ENCODE measurements around the gene SARS1.

The SARS1 gene

DNA sequence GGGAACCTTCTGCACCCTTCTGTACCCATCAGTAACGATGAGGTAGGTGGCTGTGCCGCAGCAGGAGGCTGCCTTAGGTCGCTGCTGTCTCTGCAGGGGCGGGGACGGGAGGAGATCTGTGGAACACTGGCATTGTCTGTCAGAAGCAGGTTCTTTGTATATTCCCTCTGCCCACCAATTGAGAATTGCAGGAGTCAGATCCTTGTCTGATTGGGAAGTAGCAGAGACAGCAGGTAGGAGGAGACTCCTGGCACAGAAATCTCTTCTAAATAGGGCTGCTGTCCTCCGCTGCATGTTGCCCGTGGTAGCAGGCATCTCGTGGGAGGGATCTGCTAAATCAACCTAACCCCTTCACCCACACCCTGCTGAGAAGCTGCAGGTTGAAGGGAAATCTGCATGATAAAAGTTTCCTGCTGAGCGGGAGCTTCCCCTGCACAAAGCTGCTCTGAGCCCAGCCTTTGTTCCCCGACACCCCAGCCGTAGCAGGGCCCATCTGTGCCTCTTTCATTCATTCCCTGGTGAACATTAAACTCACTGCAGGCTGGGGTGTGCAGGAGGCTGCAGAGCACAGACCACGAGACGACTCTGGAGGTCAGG lies 15.9 kb downstream of the SARS1 start:
- DNase-seq = no peak

GRCh38 chr1:109231066-109231465 lies 17.3 kb downstream of the SARS1 start:
- no peak for DNase-seq

GRCh38 chr1:109235137-109235536 lies 21.4 kb downstream of the SARS1 start:
- no peak for DNase-seq

GRCh38 chr1:109237512-109237911 lies 23.8 kb downstream of the SARS1 start:
- DNase-seq = no peak

DNA sequence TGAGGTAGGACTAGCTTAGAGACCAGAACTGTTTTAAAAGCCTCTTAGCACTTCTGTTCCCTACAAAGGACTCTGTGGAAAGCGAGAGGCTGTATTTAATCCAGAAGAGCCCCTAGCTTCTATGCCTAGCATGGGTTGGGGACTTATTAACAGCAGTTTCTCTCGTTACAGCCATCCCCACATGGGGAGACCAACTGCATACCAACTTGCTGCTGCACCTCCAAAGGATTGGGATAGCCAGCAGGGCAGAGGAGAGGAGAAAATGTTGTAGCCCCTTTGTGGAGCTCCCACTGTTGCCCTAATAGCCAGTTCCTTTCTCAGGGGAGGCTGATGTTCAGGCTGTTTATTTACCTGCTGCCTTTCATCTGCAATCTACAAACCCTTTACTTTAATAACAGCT lies 24.7 kb downstream of the SARS1 start:
- no peak for DNase-seq

DNA sequence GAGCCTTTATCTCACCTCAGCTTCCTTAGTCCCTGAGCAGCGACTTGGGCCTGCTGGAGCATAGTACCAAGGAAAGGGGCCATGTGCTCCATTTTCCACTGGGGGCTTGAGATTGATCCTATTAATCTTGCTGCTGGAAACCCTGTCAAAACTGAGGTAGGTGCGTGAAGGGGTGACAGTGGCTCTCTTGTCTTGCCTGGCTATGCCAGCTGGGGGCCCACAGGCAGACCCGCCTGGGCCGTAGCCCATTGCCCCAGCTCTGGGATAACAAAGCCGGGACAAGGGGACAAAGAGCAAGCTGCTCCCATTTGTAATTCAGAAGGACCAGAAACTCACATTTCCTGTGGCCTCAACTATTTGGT lies 25.3 kb downstream of the SARS1 start:
- no peak for DNase-seq

- no peak for DNase-seq
These were observed 25.8 kb downstream of the SARS1 start for GRCh38 chr1:109239409-109240068.

DNA sequence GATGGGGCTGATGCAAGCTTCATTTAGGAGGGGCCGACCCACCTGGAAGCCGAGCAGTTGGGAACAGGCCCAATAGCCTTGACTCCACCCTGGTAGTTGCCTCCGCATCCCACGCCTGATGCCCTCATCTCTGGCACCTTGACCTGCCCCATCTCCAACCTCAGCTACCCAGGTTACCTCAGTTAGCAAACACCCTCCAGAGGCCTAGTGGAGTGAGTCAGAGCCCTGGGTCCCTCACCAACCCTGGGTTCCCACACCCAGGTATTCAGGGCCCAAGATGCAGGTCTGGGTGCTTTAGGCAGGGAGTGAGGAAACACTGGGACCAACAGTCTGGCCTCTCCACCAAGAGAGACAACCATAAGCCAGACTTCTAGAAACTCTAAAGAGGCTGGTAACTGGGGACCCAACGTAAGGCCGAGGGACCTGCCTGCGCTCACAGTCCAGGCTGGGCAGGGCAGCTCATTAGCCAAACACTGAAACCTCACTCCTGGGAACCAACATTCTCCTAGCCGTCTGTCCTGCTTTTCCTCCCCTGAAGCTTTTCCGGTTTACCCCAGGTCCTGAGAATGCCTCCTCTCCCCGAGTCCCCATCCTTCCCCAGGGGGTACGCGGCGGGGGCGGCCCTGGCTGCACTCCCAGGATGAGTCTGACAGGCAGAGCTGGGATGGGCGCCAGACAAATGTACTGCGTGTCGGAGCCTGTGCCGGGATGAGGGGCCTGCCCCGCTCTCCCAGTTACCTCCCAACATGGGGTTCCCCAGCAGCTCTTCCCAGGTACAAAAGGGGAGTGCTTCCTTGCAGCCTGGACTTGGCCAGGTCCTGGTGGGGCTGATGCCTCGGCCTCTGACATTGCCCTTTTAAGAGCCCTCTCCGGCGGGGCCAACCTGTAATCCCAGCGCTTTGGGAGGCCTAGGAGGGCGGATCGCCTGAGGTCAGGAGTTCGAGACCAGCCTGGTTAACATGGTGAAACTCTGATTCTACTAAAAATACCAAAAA lies 26.7 kb downstream of the SARS1 start:
- peak; percentile 14 for DNase-seq

GRCh38 chr1:109241344-109241743 lies 27.6 kb downstream of the SARS1 start:
- DNase-seq = no peak

DNA sequence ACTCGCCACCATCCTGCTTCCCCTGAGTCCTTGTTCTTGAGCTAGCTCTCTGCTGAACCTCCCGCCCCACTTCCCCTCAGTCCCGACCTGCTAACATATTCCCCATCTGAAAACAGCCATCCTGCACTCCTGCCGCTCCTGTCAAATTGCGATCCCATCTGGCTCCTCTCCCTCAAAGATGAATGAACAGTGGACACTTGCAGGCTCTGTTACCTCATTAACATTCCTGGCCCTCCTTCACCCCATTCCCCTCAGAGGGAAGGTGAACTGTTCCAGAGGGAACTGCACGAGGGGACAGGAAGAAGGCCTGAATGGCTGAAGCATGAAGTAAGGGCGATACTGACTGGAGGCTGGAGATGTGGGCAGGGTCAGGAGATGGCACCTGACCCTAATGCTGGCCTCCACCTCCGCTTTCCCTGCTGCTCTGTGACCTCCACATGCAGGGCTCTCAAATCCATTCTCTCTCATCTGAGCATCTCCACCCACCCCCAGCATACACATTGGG lies 28.2 kb downstream of the SARS1 start:
- DNase-seq = no peak

- DNase-seq = no peak
These were observed 28.7 kb downstream of the SARS1 start for GRCh38 chr1:109242387-109242786.

DNA sequence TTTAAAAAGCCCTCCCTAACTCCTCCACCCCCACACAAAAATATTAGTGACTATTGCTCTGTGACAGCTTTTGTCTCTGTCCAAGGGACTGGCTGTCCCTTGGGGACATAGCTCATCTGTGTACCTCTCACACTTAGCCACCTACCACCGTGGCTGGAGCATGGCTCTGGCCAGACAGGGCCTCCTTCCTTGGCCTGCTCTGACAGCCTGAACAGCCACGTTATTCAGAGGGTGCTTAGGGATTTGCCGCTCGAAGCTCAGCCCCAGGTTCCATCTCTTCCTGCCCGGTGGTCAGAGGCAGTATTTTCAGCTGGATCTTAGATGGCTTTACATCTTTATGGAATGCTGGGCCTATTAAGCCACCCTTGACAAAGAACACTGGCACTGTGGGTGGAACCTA lies 29.5 kb downstream of the SARS1 start:
- DNase-seq = no peak

DNA sequence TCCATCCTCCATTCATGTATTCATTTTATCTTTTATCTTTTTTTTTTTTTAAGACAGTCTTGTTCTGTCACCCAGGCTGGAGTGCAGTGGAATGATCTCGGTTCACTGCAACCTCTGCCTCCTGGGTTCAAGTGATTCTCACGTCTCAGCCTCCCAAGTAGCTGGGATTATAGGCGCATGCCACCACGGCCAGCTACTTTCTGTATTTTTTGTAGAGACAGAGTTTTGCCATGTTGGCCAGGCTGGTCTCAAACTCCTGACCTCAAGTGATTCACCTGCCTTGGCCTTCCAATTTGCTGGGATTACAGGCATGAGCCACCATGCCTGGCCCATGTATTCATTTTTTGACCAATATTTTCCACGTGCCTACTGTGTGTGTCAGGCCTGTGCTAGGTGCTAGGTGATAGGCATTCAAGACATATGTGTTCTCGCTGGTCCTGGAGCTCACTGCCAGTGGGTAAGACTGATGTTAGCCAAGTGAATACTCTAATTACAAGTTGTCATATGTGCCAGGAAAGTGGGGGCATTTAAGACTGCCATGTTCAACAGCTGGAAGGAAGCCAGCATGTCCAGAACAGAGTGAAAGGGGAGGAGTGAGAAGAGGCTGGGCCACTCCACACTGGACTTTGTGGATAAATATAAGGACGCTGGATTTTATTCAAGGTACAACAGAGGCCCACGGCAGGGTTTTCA lies 30.3 kb downstream of the SARS1 start:
- no peak for DNase-seq

- no peak for DNase-seq
These were observed 32.4 kb downstream of the SARS1 start for GRCh38 chr1:109246141-109246551.

DNA sequence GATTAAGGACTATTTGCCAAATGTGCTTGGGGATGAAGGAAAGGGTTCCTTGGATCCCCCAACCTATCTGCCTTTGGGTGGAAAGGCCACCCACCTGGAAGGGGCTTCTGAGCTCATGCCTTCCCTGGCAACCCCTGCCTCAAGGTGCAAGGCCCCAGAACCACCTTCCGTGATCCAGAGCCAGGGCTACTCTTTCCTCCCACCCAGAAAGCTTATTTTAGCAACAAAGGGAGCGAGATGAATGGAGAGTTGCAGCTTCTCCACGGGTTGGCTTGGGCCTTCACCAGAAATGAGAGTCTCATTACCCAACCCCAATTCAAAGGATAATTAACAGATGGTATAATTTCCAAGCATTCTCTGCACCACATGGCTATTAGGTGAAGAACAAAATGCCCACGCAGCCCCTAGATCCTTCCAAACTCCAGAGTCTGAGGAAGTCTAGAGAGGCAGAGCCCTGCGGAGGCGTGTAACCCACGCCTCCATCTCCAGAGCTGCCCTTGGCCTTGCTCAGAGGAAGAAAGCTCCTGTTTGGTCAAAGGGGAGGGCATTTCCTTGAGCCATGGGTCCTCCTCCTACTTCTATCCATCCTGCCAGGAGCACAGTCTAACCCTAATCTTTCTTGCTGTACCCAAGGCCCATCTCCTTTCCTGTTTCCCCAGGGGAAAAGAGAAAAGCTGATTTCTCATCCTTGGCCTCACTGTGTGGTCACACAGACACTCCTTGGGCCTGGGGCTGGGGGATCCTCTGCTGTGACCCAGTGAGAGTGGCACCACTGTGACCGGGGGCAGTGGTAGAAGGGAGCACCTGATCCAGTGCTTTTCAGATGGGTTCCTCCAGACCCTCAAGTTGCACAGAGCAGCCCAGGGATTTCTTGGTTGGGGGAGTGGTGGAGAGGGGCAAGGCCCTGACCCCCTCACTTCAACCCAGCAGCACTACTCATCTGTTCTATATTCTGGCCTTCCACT lies 34.0 kb downstream of the SARS1 start:
- DNase-seq = no peak

DNA sequence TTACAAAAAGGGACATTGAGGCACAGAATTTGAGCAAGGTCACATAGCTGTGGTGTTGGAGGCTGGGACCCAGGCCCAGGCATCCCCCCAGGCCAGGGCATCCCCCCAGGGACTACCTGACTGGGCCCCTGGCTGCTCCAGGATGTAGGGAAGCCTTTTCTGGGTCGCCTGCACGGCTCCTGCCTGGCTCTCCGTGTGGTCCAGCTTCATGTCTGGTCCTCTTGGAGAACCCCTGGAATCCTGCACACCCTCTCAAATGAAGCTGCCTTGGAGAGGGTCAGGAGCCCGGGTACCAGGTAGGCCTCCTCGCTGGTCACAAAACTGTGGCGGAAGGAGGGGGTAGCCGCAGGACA lies 34.7 kb downstream of the SARS1 start:
- DNase-seq = no peak

DNA sequence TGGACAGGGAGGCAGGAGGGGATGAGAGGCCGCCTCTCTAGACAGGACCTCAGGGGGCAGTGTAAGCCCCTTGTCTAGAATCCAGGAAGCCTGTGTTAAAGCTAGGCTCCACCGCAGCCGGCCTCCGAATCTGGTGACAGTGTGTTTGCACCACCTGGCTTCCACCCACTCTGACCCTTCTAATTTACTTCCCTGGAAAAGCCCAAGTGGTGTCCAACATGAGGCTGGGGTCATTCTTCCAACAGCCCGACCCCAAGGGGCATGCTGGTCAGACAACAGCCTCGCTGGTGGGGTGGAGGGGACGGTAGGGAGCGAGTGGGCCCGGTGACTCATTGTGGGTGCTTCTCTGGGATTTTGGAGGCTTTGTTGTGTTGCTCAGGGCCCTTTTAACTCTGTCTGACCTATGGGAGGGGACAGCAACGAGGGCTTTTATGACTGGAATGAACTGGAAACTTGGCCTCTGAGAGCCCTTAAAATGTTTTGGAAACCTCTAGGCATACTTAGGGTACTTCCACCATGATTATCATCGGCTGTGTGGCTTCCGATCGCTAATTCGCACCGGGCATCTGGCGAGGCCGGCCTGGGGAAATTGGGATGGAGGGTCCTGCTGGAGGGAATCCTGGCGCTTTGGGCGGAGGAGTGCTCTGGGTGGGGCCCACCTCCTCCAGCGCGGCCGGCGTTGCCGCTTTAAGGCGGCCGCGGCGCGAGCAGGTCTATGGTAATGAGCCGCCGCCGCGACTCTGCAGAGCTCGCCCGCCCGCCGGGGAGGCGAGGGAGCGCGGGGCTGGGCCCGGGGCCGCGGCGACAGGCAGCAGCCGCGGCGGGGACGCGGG lies 35.3 kb downstream of the SARS1 start, which contains the start of gene CELSR2:
TSS of gene CELSR2 (plus strand) at position 743 of the 833 bp plus-strand sequence. CDS start 541 bp downstream, outside the sequence.
- DNase-seq = peak; percentile 44

- DNase-seq = no peak
These were observed 36.1 kb downstream of the SARS1 start for GRCh38 chr1:109249654-109250401.

GRCh38 chr1:109250454-109251276 lies 36.9 kb downstream of the SARS1 start:
- no peak for DNase-seq

Measured in NCI-H774 (cell line).